PC-3 (cell line): ENCODE results near the gene PANK1.

Experiments used
- CTCF ChIP-seq: fragments of 300-600 bp; sonication (generic); conservative IDR thresholded peaks from 2 replicates; pipeline ENCODE4 v1.5.1; 2017; ENCODE audit warnings: antibody characterized with exemption, low read depth, mild to moderate bottlenecking, low read length
- EZH2 ChIP-seq: fragments of 300-600 bp; sonication (generic); IDR thresholded peaks from one replicate; pipeline ENCODE4 v1.6.1; 2017; ENCODE audit warnings: antibody characterized with exemption, mild to moderate bottlenecking, low read length; ENCODE audit not compliant: unreplicated experiment

- no peak for TF ChIP-seq CTCF
- TF ChIP-seq EZH2, result no peak
Observed at GRCh38 chr10:89567576-89568245, 77.3 kb downstream of the PANK1 start.
